Measurements from ENCODE around the gene PAOX. TPM values are rescaled to one million over a fixed set of nuclear protein-coding genes. Genes with fewer than 3 reads are reported as not detected.
A peak's percentile ranks its signal among the peaks of the same experiment; 100 is the strongest.

PAOX gene
- total and polyA plus RNA-seq, 2 of the 13 experiments (the other 11 are each of a cell fraction or from before 2014, with no cell fraction given): 0.49 to 0.77 TPM

- no peak; the same call in 1 of the 2 replicates for TF ChIP-seq DZIP1 (CRISPR knock-in tag; IDR thresholded peaks at IDR 0.05)
- TF ChIP-seq ZSCAN12 (CRISPR knock-in tag; IDR thresholded peaks at IDR 0.05): no peak; the same call in 1 of the 2 replicates
- TF ChIP-seq ZNF777 (CRISPR knock-in tag; IDR thresholded peaks at IDR 0.05): peak; percentile 74
- TF ChIP-seq ZBTB49 (CRISPR knock-in tag; IDR thresholded peaks at IDR 0.05; ENCODE audit: borderline replicate concordance): no peak
- TF ChIP-seq TFAP4 (IDR thresholded peaks at IDR 0.05; ENCODE audit: borderline replicate concordance, low read depth): peak; percentile 89; the same call in 1 of the 2 replicates
- peak; percentile 79; the same call in 1 of the 2 replicates for TF ChIP-seq HOXD1 (CRISPR knock-in tag; IDR thresholded peaks at IDR 0.05)
- no peak for TF ChIP-seq NBN (conservative IDR thresholded peaks at IDR 0.05)
- peak; percentile 31; the same call in 1 of the 2 replicates for TF ChIP-seq TSC22D2 (CRISPR knock-in tag; IDR thresholded peaks at IDR 0.05; ENCODE audit: borderline replicate concordance)
- TF ChIP-seq ZNF678 (CRISPR knock-in tag; IDR thresholded peaks at IDR 0.05): no peak
- TF ChIP-seq PCBP2 (optimal IDR thresholded peaks at IDR 0.05; ENCODE audit: low read depth, low read length, poor library complexity, severe bottlenecking): no peak
- TF ChIP-seq CHCHD3 (CRISPR knock-in tag; IDR thresholded peaks at IDR 0.05): peak; percentile 93; the same call in 1 of the 2 replicates
- no peak for TF ChIP-seq ZNF597 (CRISPR knock-in tag; IDR thresholded peaks at IDR 0.05)
- no peak for TF ChIP-seq GATA4 (IDR thresholded peaks at IDR 0.05; ENCODE audit: borderline replicate concordance, low read depth)
- TF ChIP-seq ZNF382 (CRISPR knock-in tag; IDR thresholded peaks at IDR 0.05; ENCODE audit: borderline replicate concordance): no peak
- no peak for TF ChIP-seq ZNF484 (CRISPR knock-in tag; IDR thresholded peaks at IDR 0.05; ENCODE audit: borderline replicate concordance, low read depth)
- no peak for TF ChIP-seq ZBTB4 (CRISPR knock-in tag; IDR thresholded peaks at IDR 0.05; ENCODE audit: borderline replicate concordance)
- TF ChIP-seq ADNP (CRISPR knock-in tag; IDR thresholded peaks at IDR 0.05): no peak
- TF ChIP-seq SMC3 (IDR thresholded peaks at IDR 0.05; ENCODE audit: low read length): no peak
- TF ChIP-seq SAP130 (CRISPR knock-in tag; IDR thresholded peaks at IDR 0.05; ENCODE audit: low read depth): peak; percentile 93
- no peak for TF ChIP-seq ZNF572 (CRISPR knock-in tag; IDR thresholded peaks at IDR 0.05)
Observed at GRCh38 chr10:133394064-133394663, 15.1 kb downstream of the PAOX start, which contains the start of gene MTG1 (continued).

Measured in HepG2 (cell line).